ENCODE data around the gene BAIAP3. TPM values are rescaled to one million over a fixed set of nuclear protein-coding genes. Genes with fewer than 3 reads are reported as not detected.
"Not testable (repeated sequence)": the region's sequence is repeated elsewhere in the genome, so short reads cannot be mapped to it uniquely, and the experiment has no call there.

The BAIAP3 gene
- total RNA-seq, 4 donors from 2014 or later: 1.3 to 4.2 (median 2.3) TPM

GRCh38 chr16:1325673-1326371 lies 7.6 kb upstream of the BAIAP3 start:
- H3K36me3 ChIP-seq: peaks cover 24 to 62% (median 61%) of the 10 kb centered on the region in 4 donors

GRCh38 chr16:1326391-1326790 lies 7.1 kb upstream of the BAIAP3 start:
- H3K4me1 ChIP-seq: peaks cover 4 to 12% (median 7%) of the 10 kb centered on the region in 4 donors
- H3K36me3 ChIP-seq: peaks cover 20 to 56% (median 56%) of the 10 kb centered on the region in 4 donors
- peaks cover 0 to 14% (median 2%) of the 10 kb centered on the region in 4 donors for H3K27me3 ChIP-seq
- peaks cover 0 to 7% (median 3%) of the 10 kb centered on the region in 4 donors for H3K9me3 ChIP-seq
- intact Hi-C loops (cut with DNase I): no loop called here
- no peak overlapping the region for H3K4me3 ChIP-seq
- 76% methylated on average over 16 of the region's 17 CpGs for WGBS
- TF ChIP-seq EP300 (IDR thresholded peaks at IDR 0.05): no peak
- no peak for TF ChIP-seq POLR2AphosphoS5 (IDR thresholded peaks at IDR 0.05)
- TF ChIP-seq, protein P1, sequence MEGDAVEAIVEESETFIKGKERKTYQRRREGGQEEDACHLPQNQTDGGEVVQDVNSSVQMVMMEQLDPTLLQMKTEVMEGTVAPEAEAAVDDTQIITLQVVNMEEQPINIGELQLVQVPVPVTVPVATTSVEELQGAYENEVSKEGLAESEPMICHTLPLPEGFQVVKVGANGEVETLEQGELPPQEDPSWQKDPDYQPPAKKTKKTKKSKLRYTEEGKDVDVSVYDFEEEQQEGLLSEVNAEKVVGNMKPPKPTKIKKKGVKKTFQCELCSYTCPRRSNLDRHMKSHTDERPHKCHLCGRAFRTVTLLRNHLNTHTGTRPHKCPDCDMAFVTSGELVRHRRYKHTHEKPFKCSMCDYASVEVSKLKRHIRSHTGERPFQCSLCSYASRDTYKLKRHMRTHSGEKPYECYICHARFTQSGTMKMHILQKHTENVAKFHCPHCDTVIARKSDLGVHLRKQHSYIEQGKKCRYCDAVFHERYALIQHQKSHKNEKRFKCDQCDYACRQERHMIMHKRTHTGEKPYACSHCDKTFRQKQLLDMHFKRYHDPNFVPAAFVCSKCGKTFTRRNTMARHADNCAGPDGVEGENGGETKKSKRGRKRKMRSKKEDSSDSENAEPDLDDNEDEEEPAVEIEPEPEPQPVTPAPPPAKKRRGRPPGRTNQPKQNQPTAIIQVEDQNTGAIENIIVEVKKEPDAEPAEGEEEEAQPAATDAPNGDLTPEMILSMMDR (IDR thresholded peaks at IDR 0.05): no peak
- TF ChIP-seq POLR2A (IDR thresholded peaks at IDR 0.05; ENCODE audit: low read depth): no peak
- no peak for DNase-seq (ENCODE audit: extremely low spot score)
- no peak overlapping the region for H3K27ac ChIP-seq (replicated peaks in 1 of 4)

More at GRCh38 chr16:1325673-1326371, 7.6 kb upstream of the BAIAP3 start:
- no peak for TF ChIP-seq POLR2A (IDR thresholded peaks at IDR 0.05; ENCODE audit: low read depth)
- no peak for TF ChIP-seq POLR2AphosphoS5 (IDR thresholded peaks at IDR 0.05)
- no peak for TF ChIP-seq EP300 (IDR thresholded peaks at IDR 0.05)
- TF ChIP-seq, protein P1 (IDR thresholded peaks at IDR 0.05): no peak
- Histone ChIP-seq H3K27me3 (peaks cover 0 to 8% (median 2%) of the 10 kb centered on the region in 4 donors), H3K4me1 (peaks cover 0 to 7% (median 2%) of the 10 kb centered on the region in 4 donors), H3K4me3 (no peak overlapping the region), H3K9me3 (peaks cover 0 to 7% (median 3%) of the 10 kb centered on the region in 4 donors), H3K27ac (replicated peaks in 1 of 4) (no peak overlapping the region)
- WGBS: 59% methylated on average over 13 of the region's 20 CpGs
- intact Hi-C loops (cut with DNase I): no loop called here
- DNase-seq (ENCODE audit: extremely low spot score): no peak

DNA sequence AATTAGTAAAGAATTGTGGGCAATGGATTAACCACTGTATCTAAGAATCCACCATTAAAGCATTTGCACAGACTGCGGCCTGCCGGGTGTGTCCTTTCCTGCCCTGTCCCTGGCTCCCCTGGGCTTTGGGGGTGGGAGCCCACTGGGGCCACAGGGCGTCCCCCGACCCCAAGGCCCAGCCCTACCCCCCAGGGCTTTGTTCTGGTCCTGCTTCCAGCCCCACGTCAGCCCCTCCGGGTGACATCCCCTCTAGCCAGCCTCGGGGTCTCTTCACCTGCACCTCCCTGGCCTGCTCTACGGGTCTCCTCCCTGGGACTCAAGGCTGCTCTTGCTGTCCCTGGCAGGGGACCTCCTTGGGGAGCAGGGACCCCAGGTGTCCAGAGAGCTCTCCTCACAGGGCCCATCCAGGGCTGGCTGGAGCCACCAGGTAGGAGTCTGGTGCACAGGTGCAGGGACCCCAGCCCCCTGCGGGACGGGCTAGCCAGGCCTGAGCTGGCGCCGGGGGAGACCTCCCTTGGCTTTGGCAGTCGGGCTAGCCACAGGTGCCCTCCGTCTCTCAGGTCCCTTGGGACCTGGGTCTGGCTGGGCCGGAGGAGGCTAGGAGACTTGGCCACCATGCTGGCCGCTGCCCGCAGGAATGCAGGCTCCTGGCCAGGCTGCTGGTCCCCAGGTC lies 6.4 kb upstream of the BAIAP3 start:
- TF ChIP-seq, protein P1 (IDR thresholded peaks at IDR 0.05): no peak
- TF ChIP-seq POLR2AphosphoS5 (IDR thresholded peaks at IDR 0.05) (no peak), POLR2A (IDR thresholded peaks at IDR 0.05; ENCODE audit: low read depth) (no peak), EP300 (IDR thresholded peaks at IDR 0.05) (no peak)

DNA sequence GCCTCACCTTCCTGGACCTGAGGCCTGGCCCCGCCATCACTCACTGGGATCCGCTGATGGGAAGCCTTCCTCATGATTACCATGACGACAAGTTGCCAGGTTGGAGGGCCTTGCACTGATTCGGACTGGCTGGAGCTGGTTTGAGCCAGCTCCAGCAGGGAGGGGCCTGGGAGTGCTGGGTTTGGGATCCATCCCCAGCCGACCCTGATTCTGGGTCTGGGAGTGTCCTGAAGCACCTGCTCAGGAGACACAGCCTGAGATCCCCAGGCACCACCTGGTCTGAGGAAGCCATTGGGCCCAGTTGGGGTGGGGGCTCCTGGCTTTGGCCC lies 5.9 kb upstream of the BAIAP3 start:
- TF ChIP-seq POLR2AphosphoS5 (IDR thresholded peaks at IDR 0.05): no peak
- TF ChIP-seq, protein P1 (IDR thresholded peaks at IDR 0.05): no peak
- no peak for TF ChIP-seq POLR2A (IDR thresholded peaks at IDR 0.05; ENCODE audit: low read depth)
- TF ChIP-seq EP300 (IDR thresholded peaks at IDR 0.05): no peak
- Histone ChIP-seq H3K27ac (replicated peaks in 1 of 4) (no peak overlapping the region), H3K36me3 (peaks cover 14 to 45% (median 44%) of the 10 kb centered on the region in 4 donors), H3K27me3 (peaks cover 0 to 26% (median 13%) of the 10 kb centered on the region in 4 donors), H3K4me3 (no peak overlapping the region), H3K9me3 (peaks cover 0 to 7% (median 3%) of the 10 kb centered on the region in 4 donors), H3K4me1 (peaks cover 16 to 24% (median 18%) of the 10 kb centered on the region in 4 donors)
- intact Hi-C loops (cut with DNase I): no loop called here
- WGBS: 60% methylated on average over 1 of the region's 5 CpGs
- no peak for DNase-seq (ENCODE audit: extremely low spot score)

More for the DNA sequence above, 6.4 kb upstream of the BAIAP3 start:
- intact Hi-C loops (cut with DNase I): no loop called here
- Histone ChIP-seq H3K9me3 (peaks cover 0 to 7% (median 3%) of the 10 kb centered on the region in 4 donors), H3K27ac (replicated peaks in 1 of 4) (no peak overlapping the region), H3K4me3 (no peak overlapping the region), H3K36me3 (peaks cover 14 to 50% (median 49%) of the 10 kb centered on the region in 4 donors), H3K4me1 (peaks cover 11 to 19% (median 13%) of the 10 kb centered on the region in 4 donors), H3K27me3 (peaks cover 0 to 21% (median 8%) of the 10 kb centered on the region in 4 donors)
- DNase-seq (ENCODE audit: extremely low spot score): no peak
- WGBS: 83% methylated on average over 4 of the region's 17 CpGs

DNA sequence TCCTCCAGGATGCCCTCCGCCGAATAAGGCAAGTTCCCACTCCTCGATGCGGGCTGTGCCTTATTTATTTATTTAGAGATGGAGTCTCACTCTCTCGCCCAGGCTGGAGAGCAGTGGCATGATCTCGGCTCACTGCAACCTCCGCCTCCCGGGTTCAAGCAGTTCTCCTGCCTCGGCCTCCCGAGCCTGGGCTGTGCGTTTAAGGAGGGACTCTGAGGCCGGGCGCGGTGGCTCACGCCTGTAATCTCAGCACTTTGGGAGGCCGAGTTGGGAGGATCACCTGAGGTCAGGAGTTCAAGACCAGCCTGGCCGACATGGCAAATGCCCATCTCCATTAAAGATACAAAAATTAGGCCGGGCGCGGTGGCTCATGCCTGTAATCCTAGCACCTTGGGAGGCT lies 5.3 kb upstream of the BAIAP3 start:
- intact Hi-C loops (cut with DNase I); DNase-seq (ENCODE audit: extremely low spot score); H3K4me3 ChIP-seq; H3K27ac ChIP-seq (replicated peaks in 1 of 4); H3K9me3 ChIP-seq: not testable (repeated sequence)
- 85% methylated on average over 20 of the region's 20 CpGs for WGBS
- H3K36me3 ChIP-seq: peaks cover 14 to 40% (median 39%) of the 10 kb centered on the region in 4 donors
- H3K27me3 ChIP-seq: peaks cover 0 to 31% (median 18%) of the 10 kb centered on the region in 4 donors
- peaks cover 21 to 29% (median 23%) of the 10 kb centered on the region in 4 donors for H3K4me1 ChIP-seq

DNA sequence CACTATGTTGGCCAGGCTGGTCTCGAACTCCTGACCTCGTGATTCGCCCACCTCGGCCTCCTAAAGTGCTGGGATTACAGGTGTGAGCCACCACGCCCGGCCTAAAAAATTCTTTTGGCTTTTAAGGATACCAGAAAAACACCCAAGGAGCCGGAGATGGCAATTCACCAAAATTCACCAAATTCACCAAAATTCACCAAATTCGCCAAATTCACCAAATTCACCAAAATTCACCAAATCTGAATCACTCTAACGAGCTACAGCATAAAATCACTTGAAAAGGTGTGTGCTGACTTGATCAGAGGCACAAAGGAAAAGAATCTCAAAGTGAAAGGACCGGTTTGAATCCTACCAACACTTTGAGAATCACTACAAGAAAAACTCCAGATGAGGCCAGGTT lies 4.5 kb upstream of the BAIAP3 start:
- H3K9me3 ChIP-seq; DNase-seq (ENCODE audit: extremely low spot score); H3K27ac ChIP-seq (replicated peaks in 1 of 4); H3K4me3 ChIP-seq; intact Hi-C loops (cut with DNase I): not testable (repeated sequence)
- Histone ChIP-seq H3K36me3 (peaks cover 10 to 32% (median 31%) of the 10 kb centered on the region in 4 donors), H3K27me3 (peaks cover 5 to 40% (median 25%) of the 10 kb centered on the region in 4 donors), H3K4me1 (peaks cover 25 to 37% (median 30%) of the 10 kb centered on the region in 4 donors)
- 94% methylated on average over 10 of the region's 10 CpGs for whole genome bisulfite sequencing

All from esophagus muscularis mucosa (tissue), 4 donors.